Astrocyte of the spinal cord (primary cell): ENCODE results near the gene KCNQ1.

Experiments
- DNase-seq: peaks from one replicate; pipeline ENCODE4 v3.0.0; 2011; ENCODE audit warnings: low read depth, low spot score
- H3K4me3 ChIP-seq: 2 replicates; pipeline ENCODE4 v1.5.1; 2011; ENCODE audit warnings: low read depth, mild to moderate bottlenecking, low read length, moderate library complexity
- in situ Hi-C: cut with HindIII; loops from 2 replicates; pipeline ENCODE4 v1.10.0; 2017; ENCODE audit warnings: low sequenced_read_pairs
- TF ChIP-seq, protein P1 (sequence below): IDR thresholded peaks from 2 replicates; pipeline ENCODE4 v1.5.1; 2012; ENCODE audit warnings: low read depth, mild to moderate bottlenecking, low read length, inconsistent platforms

Gene KCNQ1

DNA sequence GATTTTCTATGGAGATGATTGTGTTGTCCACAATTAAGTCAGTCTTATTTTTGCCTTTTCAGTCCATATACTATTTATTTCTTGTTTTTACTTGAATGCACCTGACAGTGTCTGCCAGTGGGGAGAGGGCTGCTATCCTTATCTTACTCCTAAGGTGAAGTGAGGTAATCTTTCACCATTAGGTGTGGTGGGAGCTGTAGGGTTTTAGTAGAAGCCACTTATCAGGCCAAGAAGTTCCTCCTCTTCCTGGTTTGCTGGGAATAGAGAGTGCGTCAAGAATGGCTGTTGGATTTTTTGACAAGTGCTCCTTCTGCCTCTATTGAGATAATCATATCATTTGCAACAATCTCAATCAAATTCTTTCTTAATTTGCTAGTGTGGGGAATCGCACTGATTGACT, 108.4 kb downstream of the KCNQ1 start:
- in situ Hi-C loops, result no loop called here
- no peak for DNase-seq
- TF ChIP-seq, protein P1, sequence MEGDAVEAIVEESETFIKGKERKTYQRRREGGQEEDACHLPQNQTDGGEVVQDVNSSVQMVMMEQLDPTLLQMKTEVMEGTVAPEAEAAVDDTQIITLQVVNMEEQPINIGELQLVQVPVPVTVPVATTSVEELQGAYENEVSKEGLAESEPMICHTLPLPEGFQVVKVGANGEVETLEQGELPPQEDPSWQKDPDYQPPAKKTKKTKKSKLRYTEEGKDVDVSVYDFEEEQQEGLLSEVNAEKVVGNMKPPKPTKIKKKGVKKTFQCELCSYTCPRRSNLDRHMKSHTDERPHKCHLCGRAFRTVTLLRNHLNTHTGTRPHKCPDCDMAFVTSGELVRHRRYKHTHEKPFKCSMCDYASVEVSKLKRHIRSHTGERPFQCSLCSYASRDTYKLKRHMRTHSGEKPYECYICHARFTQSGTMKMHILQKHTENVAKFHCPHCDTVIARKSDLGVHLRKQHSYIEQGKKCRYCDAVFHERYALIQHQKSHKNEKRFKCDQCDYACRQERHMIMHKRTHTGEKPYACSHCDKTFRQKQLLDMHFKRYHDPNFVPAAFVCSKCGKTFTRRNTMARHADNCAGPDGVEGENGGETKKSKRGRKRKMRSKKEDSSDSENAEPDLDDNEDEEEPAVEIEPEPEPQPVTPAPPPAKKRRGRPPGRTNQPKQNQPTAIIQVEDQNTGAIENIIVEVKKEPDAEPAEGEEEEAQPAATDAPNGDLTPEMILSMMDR, result no peak
- no peak overlapping the region for H3K4me3 ChIP-seq

DNA sequence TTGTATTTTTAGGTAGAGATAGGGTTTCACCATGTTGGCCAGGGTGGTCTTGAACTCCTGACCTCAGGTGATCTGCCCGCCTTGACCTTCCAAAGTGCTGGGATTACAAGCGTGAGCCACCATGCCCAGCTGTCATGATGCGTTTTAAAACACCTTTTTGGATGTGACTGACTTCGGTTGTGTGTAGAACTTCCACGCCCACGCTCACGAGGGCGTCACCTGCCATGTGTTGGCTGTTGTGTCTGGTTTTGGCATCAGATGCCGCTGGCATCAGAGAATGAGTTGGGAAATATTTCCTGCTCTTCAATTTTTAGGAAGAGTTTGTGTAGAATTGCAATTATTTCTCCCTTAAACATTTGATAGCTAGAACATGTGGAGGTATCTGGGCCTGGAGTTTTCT, 109.1 kb downstream of the KCNQ1 start:
- H3K4me3 ChIP-seq, result no peak overlapping the region
- in situ Hi-C loops, result no loop called here
- DNase-seq, result no peak

DNA sequence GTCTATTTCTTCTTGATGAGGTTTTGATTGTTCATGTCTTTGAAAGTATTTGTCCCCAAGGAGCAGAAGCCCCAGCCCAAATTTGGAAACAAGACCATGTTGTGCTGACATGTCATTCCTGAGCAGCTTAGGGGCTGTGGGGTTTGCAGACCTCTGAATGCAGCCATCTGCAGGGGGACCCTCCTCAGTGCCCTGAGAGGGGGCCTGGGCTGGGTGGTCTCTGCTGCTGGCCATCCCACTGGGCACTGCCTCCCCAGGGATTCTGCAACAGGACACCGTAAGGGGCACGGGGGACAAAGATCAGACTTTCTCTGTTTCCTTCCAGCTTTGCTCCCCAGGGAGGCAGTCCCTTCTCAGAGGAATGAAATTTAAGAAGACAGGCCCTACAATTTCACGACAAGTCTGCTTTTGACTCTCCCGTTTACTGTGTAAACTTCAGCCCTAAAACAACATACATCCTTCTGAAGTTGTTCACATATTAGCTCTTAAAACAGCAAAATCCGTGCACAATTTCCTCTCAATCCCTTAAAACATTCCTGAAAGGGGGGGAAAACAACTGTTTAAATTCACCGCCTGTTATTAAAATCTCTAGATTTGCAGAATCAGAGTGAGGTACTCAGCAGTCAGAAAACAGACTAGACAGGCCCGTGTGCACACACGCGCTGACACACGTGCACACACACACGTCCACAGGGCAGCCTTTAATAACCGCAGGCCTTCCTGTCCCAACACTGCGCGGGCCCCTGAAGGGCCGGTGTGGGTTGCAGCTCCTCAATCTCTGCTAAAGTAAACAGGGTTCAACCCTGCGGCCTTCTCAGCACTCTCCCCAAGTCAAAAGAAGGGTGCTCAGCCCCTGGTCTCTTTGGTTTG, 109.8 kb downstream of the KCNQ1 start:
- in situ Hi-C loops, result no loop called here
- DNase-seq, result no peak
- H3K4me3 ChIP-seq, result no peak overlapping the region
- TF ChIP-seq, protein P1, result no peak

More for the DNA sequence above, 109.1 kb downstream of the KCNQ1 start:
- TF ChIP-seq, protein P1, result no peak

DNA sequence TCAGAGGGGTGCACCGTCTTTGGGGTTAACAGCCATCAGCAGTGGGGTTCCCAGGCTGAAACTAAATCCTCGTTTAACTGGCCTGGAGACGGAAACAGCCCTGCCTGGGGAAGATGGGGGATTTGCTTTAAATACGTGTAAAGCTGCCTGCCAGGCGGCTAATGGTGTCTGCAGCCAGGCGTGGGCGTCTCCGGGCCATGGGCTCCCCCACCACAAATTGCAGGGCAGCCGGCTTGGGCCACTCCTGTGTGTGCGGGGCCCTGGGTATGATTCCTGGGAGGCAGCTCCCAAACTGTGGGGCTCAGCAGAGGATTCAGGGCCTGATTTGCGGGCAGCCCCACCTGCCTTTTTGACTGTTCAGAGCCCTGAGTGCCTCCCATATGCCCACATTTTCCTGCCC, 110.5 kb downstream of the KCNQ1 start:
- TF ChIP-seq, protein P1, result no peak
- in situ Hi-C loops, result no loop called here

DNA sequence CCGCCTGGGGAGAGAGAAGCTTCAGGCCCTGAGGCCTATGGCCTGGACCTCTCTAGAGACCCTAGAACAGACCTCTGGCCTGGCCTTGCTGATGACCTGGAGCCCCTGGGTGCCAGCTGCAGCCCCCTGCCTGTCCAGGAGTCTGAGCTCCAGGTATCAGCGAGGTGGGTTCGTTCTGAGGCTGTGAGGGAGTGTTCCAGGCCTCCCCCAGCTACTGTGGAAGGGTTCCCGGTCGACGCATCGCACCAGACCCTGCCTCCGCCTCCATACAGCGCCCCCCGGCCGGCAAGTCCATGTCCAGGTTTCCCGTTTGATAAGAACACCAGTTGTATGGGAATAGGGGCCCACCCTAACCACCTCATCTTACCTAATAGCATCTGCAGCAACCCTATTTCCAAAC, 111.1 kb downstream of the KCNQ1 start:
- TF ChIP-seq, protein P1, result no peak
- DNase-seq, result no peak
- no peak overlapping the region for H3K4me3 ChIP-seq
- in situ Hi-C loops, result no loop called here

More for the DNA sequence above, 110.5 kb downstream of the KCNQ1 start:
- H3K4me3 ChIP-seq, result no peak overlapping the region
- no peak for DNase-seq

DNA sequence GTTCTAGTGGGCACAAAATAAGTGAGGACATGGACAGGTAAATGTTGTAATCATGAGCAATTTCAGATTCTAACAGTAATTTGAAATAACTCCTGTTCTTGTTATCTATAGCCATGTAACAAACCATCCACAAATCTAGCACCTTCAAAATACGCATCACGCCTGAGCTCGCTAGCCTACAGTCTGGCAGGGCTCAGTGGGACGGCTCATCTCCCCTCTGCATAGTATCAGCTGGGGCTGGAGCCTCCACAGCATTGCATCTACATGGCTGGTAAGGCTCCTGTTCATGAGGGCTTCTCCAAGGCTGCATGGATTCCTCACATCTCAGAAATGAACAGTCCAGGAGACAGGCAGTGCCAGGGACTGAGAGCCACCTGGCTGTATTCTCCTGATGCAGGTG, 112.6 kb downstream of the KCNQ1 start:
- in situ Hi-C loops, result no loop called here
- no peak overlapping the region for H3K4me3 ChIP-seq
- TF ChIP-seq, protein P1, result no peak
- no peak for DNase-seq
